Lower leg skin (tissue), 4 donors: Measurements from ENCODE around the gene ENTPD5. TPM values are rescaled to one million over a fixed set of nuclear protein-coding genes. Genes with fewer than 3 reads are reported as not detected.

Source experiments
- DNase-seq, 2 donors: peaks; one replicate each; pipeline ENCODE4 v3.0.0-alpha.2; 2019; ENCODE audit warnings: low spot score in 2 of 2
- H3K4me3 ChIP-seq: fragments of 200-600 bp; sonication (generic); 2 replicates; pipeline ENCODE4 v1.5.1; 2017; ENCODE audit warnings: mild to moderate bottlenecking, low read depth; ENCODE audit not compliant: poor library complexity, severe bottlenecking
- POLR2A ChIP-seq, 2 donors: fragments of 450-650 bp; IDR thresholded peaks; one replicate each; pipeline ENCODE4 v1.6.1; 2016 to 2017; ENCODE audit warnings: antibody characterized with exemption in 2 of 2, mild to moderate bottlenecking in 1 of 2, moderate library complexity in 1 of 2
- WGBS, 2 donors: methylation state at CpG; one replicate each; pipeline ENCODE4 v1.1.5; 2018; 5-methylcytosine and 5-hydroxymethylcytosine counted together
- intact Hi-C: fragments of 100-400 bp; cut with DNase I; formaldehyde crosslinking; loops from one replicate; pipeline ENCODE4 v1.15.0; 2023; ENCODE audit warnings: low total_unique reads
- total RNA-seq, 4 donors: library from RNA; depleted of rRNA; stranded (reverse); fragments of >200 nt; gene quantifications; one replicate each; pipeline ENCODE4 v1.1.0, GENCODE V29; 2016
- TF ChIP-seq, protein P1 (sequence below), 3 donors: fragments of 450-650 bp; IDR thresholded peaks; one replicate each; pipeline ENCODE4 v1.5.1; 2016; ENCODE audit warnings: antibody characterized with exemption in 3 of 3, mild to moderate bottlenecking in 3 of 3, moderate library complexity in 2 of 3

Gene ENTPD5
- total RNA-seq, 4 donors from 2014 or later = 3.9 to 16.9 (median 10.8) TPM

- TF ChIP-seq, protein P1, sequence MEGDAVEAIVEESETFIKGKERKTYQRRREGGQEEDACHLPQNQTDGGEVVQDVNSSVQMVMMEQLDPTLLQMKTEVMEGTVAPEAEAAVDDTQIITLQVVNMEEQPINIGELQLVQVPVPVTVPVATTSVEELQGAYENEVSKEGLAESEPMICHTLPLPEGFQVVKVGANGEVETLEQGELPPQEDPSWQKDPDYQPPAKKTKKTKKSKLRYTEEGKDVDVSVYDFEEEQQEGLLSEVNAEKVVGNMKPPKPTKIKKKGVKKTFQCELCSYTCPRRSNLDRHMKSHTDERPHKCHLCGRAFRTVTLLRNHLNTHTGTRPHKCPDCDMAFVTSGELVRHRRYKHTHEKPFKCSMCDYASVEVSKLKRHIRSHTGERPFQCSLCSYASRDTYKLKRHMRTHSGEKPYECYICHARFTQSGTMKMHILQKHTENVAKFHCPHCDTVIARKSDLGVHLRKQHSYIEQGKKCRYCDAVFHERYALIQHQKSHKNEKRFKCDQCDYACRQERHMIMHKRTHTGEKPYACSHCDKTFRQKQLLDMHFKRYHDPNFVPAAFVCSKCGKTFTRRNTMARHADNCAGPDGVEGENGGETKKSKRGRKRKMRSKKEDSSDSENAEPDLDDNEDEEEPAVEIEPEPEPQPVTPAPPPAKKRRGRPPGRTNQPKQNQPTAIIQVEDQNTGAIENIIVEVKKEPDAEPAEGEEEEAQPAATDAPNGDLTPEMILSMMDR (IDR thresholded peaks at IDR 0.05) = no peak
- TF ChIP-seq POLR2A (IDR thresholded peaks at IDR 0.05) = no peak
- 90 to 95% methylated on average over 4 of the region's 4 CpGs for WGBS, 2 donors
- intact Hi-C loops = no loop called here
- H3K4me3 ChIP-seq = no peak overlapping the region
- no peak for DNase-seq
These were observed 16.5 kb upstream of the ENTPD5 start for GRCh38 chr14:74035556-74035955.

DNA sequence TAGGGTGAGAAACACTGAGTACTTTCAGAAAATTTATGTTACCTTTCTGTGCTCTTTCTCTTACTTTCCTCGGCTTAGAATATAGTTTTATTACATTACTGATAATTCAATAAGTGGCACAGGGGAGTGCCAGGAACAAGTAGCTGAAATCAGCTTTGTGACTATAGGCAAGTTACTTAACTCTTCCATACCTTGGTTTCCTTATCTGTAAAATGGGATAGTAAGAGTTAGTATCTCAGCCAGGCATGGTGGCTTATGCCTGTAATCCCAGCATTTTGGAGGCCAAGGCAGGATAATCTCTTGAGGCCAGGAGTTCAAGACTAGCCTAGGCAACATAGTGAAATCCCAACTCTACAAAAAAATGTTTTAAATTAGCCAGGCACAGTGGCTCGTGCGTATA, 15.5 kb upstream of the ENTPD5 start:
- WGBS, 2 donors = 74 to 88% methylated on average over 3 of the region's 3 CpGs

DNA sequence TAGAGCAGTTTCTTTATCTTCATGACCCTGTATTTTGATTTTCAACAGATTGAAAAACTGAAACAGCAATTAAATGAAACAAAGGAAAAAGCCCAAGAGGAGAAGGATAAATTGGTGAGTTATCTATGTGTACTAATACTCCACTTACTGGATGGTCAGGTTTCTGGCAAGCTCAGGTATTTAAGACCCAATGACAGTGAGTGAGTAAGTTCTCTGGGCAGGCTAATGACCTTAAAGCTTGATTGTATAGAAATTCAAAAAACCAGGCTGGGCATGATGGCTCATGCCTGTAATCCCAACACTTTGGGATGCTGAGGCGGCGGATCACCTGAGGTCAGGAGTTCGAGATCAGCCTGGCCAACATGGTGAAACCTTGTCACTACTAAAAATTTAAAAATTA, 10.0 kb upstream of the ENTPD5 start:
- intact Hi-C loops = loop anchor here (5.0 kb wide), 1 partner anchor 1017 kb away; no protein-coding TSS in a partner anchor
- TF ChIP-seq, protein P1 (IDR thresholded peaks at IDR 0.05) = no peak
- no peak for TF ChIP-seq POLR2A (IDR thresholded peaks at IDR 0.05)
- H3K4me3 ChIP-seq = no peak overlapping the region
- 96 to 97% methylated on average over 3 of the region's 3 CpGs for WGBS, 2 donors
- no peak for DNase-seq

More for the DNA sequence above, 15.5 kb upstream of the ENTPD5 start:
- no peak for TF ChIP-seq POLR2A (IDR thresholded peaks at IDR 0.05)
- TF ChIP-seq, protein P1 (IDR thresholded peaks at IDR 0.05) = no peak
- H3K4me3 ChIP-seq = no peak overlapping the region
- no peak for DNase-seq
- intact Hi-C loops = no loop called here

DNA sequence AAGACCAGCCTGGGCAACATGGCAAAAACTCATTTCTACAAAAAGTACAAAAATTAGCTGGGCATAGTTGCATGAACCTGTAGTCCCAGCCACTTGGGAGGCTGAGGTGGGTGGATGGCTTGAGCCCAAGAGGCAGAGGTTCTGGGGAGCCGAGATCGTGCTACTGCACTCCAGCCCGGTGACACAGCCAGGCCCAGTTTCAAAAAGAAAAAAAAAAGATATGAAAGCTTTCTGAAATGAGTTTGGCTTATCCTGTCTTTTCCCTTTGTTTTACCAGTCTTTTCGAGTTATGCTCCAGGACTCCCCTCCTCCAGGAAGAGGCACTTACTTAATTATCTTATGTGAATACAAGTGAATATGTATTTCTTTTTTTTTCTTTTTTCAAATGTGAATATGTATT, 3.3 kb upstream of the ENTPD5 start:
- 85 to 89% methylated on average over 4 of the region's 4 CpGs for WGBS, 2 donors
- DNase-seq = no peak
- H3K4me3 ChIP-seq = no peak overlapping the region
- intact Hi-C loops = no loop called here
- TF ChIP-seq POLR2A (IDR thresholded peaks at IDR 0.05) = no peak
- TF ChIP-seq, protein P1 (IDR thresholded peaks at IDR 0.05) = no peak

DNA sequence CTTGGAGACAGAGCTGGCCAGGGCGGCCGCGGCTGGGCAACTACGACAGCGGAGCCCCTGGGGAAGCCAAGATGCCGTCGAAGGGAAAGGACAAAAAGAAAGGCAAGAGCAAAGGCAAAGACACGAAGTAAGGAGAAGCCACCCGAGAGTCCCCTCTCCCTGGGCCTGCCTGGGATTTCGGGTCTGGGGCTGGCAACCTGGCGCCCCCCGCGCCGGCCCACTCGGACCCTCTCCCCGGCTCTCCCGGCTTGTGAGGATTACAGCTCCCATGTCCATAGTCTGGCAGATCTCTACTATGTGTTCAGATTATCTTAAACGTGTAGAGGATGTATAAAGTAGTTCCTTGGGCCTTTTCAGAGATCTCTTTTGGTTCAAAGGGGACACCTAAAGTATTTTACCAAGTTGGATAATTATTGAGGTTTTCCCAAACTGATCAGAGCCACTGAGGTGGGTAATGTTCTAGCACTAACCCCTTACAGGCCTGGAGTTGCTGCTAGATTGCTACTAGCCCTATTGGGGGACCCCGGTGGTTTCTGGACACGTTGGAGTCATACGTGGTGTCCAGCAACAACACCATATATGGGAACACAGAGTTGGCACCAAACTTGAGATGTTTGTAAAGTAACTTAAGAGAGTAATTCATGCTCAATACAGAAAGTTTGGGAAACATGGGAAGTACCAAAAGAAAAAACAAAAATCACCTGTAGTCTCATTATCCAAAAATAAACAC, 485 bp upstream of the ENTPD5 start:
- H3K4me3 ChIP-seq = peak overlapping the region; percentile 88
- intact Hi-C loops = no loop called here
- WGBS, 2 donors = 2% methylated on average over 18 to 21 of the region's 21 CpGs
- no peak for TF ChIP-seq POLR2A (IDR thresholded peaks at IDR 0.05)
- TF ChIP-seq, protein P1 (IDR thresholded peaks at IDR 0.05) = no peak
- no peak for DNase-seq

- TF ChIP-seq, protein P1 (IDR thresholded peaks at IDR 0.05) = no peak
- TF ChIP-seq POLR2A (IDR thresholded peaks at IDR 0.05) = no peak
- intact Hi-C loops = no loop called here
- WGBS, 2 donors = 0 to 2% methylated on average over 8 of the region's 8 CpGs
- H3K4me3 ChIP-seq = peak overlapping the region; percentile 88
- no peak for DNase-seq
These were observed 908 bp downstream of the ENTPD5 start for GRCh38 chr14:74018174-74018585.
